Peyer's patch (tissue), 4 donors: ENCODE results near the gene DTWD2. TPM values are rescaled to one million over a fixed set of nuclear protein-coding genes. Genes with fewer than 3 reads are reported as not detected.

Experiments used
- DNase-seq, 3 donors: peaks; one replicate each; pipeline ENCODE4 v3.0.0-alpha.2; 2017 to 2019
- H3K27ac ChIP-seq, 4 donors: fragments of 200-600 bp; sonication (generic); one replicate each; pipeline ENCODE4 v1.5.1; 2016 to 2019
- H3K27me3 ChIP-seq, 2 donors: fragments of 200-600 bp; sonication (generic); one replicate each; pipeline ENCODE4 v1.5.1; 2019
- H3K36me3 ChIP-seq, 3 donors: fragments of 200-600 bp; sonication (generic); one replicate each; pipeline ENCODE4 v1.5.1; 2016 to 2019
- H3K4me1 ChIP-seq, 4 donors: fragments of 200-600 bp; sonication (generic); one replicate each; pipeline ENCODE4 v1.5.1; 2016 to 2019
- H3K4me3 ChIP-seq, 4 donors: fragments of 200-600 bp; sonication (generic); 1 replicate in 3 of 4; 2 replicates in 1 of 4; pipeline ENCODE4 v1.5.1; 2016 to 2019; ENCODE audit warnings: mild to moderate bottlenecking in 1 of 4
- H3K9me3 ChIP-seq, 4 donors: fragments of 200-600 bp; sonication (generic); one replicate each; pipeline ENCODE4 v1.5.1; 2016 to 2019; ENCODE audit warnings: mild to moderate bottlenecking in 1 of 4
- POLR2A ChIP-seq, 2 donors: fragments of 450-650 bp; IDR thresholded peaks; one replicate each; pipeline ENCODE4 v1.5.1; 2017; ENCODE audit warnings: antibody characterized with exemption in 2 of 2, mild to moderate bottlenecking in 2 of 2, moderate library complexity in 2 of 2
- small RNA-seq, 2 donors: library from RNA; depleted of rRNA; stranded (forward); fragments of <200 nt; gene quantifications; one replicate each; pipeline ENCODE3, GENCODE V24; 2016
- total RNA-seq, 4 donors: library from RNA; depleted of rRNA; stranded (reverse); fragments of >200 nt; gene quantifications; one replicate each; pipeline ENCODE4 v1.1.0, GENCODE V29; 2016
- TF ChIP-seq, protein P1 (sequence below), 6 experiments: fragments of 450-650 bp in 4 of 6; fragments of 200-600 bp in 2 of 6; sonication (generic) in 1 of 6; IDR thresholded peaks; one replicate each; pipeline ENCODE4 v1.5.1; 2017 to 2019; ENCODE audit warnings: antibody characterized with exemption in 6 of 6, mild to moderate bottlenecking in 3 of 6, moderate library complexity in 1 of 6

The DTWD2 gene
- total RNA-seq, 4 donors from 2014 or later: 9.9 to 15.6 (median 11.3) TPM

DNA sequence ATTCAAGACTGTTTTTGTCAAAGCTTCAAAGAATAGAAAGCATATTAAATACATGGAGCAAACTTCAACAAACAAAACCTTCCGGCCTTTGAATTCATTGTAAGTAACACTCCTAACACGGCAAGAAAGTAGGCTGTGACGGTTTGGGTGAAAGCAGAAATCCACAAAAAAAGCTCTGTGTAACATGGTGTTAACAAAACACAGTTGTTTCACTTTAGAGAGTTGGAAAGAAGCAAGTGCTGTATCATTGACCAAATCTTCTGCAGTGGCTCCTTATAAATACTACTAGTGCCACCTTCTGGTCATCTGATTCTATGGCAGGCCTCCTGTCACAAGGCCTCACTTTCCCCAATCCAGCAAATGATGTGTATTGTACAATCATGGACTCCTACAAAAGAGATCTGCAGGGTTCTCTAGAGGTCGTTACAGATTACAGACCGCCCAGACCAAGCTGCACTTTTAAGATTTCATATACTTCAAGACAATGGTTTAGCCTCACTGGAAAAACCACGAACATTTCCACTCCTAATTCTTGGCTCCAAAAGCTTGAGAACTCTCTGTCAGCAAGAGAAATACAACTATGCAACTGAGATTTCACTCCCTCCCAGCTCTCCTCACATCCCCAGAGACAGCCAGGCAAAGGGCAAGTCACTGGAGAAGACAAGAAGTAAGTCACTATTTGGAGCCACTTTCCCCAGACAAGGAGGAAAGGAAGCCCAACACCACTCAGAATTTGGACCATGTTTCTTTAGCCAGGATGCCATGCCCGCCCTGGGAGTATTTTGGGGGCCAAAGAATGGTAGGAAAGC lies 196.2 kb downstream of the DTWD2 start:
- H3K27ac ChIP-seq: no peak overlapping the region
- peak overlapping the region in 1 of 4 donors; percentile 13 for H3K4me3 ChIP-seq
- no peaks in the 10 kb centered on the region for H3K9me3 ChIP-seq
- no peak for TF ChIP-seq POLR2A (IDR thresholded peaks at IDR 0.05)
- TF ChIP-seq, protein P1, sequence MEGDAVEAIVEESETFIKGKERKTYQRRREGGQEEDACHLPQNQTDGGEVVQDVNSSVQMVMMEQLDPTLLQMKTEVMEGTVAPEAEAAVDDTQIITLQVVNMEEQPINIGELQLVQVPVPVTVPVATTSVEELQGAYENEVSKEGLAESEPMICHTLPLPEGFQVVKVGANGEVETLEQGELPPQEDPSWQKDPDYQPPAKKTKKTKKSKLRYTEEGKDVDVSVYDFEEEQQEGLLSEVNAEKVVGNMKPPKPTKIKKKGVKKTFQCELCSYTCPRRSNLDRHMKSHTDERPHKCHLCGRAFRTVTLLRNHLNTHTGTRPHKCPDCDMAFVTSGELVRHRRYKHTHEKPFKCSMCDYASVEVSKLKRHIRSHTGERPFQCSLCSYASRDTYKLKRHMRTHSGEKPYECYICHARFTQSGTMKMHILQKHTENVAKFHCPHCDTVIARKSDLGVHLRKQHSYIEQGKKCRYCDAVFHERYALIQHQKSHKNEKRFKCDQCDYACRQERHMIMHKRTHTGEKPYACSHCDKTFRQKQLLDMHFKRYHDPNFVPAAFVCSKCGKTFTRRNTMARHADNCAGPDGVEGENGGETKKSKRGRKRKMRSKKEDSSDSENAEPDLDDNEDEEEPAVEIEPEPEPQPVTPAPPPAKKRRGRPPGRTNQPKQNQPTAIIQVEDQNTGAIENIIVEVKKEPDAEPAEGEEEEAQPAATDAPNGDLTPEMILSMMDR (IDR thresholded peaks at IDR 0.05): peak; percentile 12 to 73 (median 61)
- H3K4me1 ChIP-seq: no peaks in the 10 kb centered on the region
- no peaks in the 10 kb centered on the region for H3K27me3 ChIP-seq
- no peaks in the 10 kb centered on the region for H3K36me3 ChIP-seq
- DNase-seq: peak in 1 of 3 donors; percentile 53

DNA sequence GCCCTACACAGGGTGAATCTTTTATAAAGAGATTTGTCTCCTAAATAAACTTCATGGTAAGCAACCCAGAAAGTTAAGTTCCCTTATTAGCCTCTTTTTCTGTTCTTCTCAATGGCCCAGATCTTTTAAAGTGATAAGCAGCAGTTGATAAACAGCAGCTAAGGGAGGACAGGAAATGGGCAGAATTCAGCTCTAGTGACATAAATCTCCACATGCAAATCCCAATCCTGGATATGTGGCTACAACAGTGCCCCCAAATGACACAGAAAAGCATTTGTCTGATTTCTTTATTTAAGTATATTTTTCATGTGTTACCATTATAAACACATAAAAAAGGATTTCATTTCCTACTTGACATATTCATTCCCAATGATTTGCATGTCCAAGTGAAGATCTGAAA lies 199.0 kb downstream of the DTWD2 start:
- Histone ChIP-seq H3K27ac (no peak overlapping the region), H3K4me1 (no peaks in the 10 kb centered on the region), H3K4me3 (no peak overlapping the region), H3K9me3 (no peaks in the 10 kb centered on the region), H3K36me3 (no peaks in the 10 kb centered on the region), H3K27me3 (no peaks in the 10 kb centered on the region)
- TF ChIP-seq POLR2A (IDR thresholded peaks at IDR 0.05): no peak
- TF ChIP-seq, protein P1 (IDR thresholded peaks at IDR 0.05): no peak
- no peak for DNase-seq

DNA sequence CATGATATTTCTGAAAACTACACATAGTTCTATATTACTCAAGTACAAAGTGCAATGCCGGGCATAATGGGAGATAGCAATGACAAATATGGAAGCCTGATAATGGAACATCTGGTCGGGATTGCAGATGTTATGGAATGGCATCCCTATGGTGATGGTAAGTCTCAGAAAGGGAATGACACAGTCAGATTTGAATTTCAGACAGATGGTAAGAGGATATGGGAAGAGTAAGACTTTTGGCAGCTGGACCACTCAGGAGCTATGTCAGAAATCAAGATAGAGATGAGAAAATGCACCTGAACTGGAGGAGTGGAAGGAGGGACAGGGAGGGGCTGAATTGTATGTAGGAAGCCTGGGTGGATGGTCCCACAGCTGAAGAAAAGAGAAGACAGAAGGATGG lies 200.0 kb downstream of the DTWD2 start:
- no peak for TF ChIP-seq POLR2A (IDR thresholded peaks at IDR 0.05)
- TF ChIP-seq, protein P1 (IDR thresholded peaks at IDR 0.05): no peak
- no peak for DNase-seq
- no peak overlapping the region for H3K4me3 ChIP-seq
- no peaks in the 10 kb centered on the region for H3K36me3 ChIP-seq
- no peaks in the 10 kb centered on the region for H3K4me1 ChIP-seq
- H3K9me3 ChIP-seq: no peaks in the 10 kb centered on the region
- no peak overlapping the region for H3K27ac ChIP-seq
- H3K27me3 ChIP-seq: no peaks in the 10 kb centered on the region

Small RNA genes within 50 kb of the gene (small RNA-seq; reads per million reads assigned to genes)
- 0 reads per million in 2 donors for gene RNU6-373P

Other genes starting within 250 kb of the DTWD2 start
- gene DMXL1, start 82.5 kb upstream of the DTWD2 start, total RNA-seq: 100 to 1,000 TPM in 1 of 4 donors, 10 to 100 TPM in 3; 78.8 to 181 (median 90.3) TPM